GM12878 (cell line): Measurements from ENCODE around the gene TRAP1.

Experiments used
- BRCA1 ChIP-seq: IDR thresholded peaks from 2 replicates; pipeline ENCODE4 v1.6.1; 2011; ENCODE audit warnings: low read depth, low read length, improper control_type of control experiment
- CBX3 ChIP-seq: fragments of 200-600 bp; sonication (generic); IDR thresholded peaks from 2 replicates; pipeline ENCODE4 v1.6.1; 2016; ENCODE audit warnings: low read depth, borderline replicate concordance
- CTCF ChIP-seq, 3 experiments: IDR thresholded peaks in 2 of 3; conservative IDR thresholded peaks in 1 of 3; 2 replicates each; pipeline ENCODE4 v1.5.1; 2011; ENCODE audit warnings: low read depth in 3 of 3, low read length in 3 of 3, mild to moderate bottlenecking in 3 of 3, control low read depth in 2 of 3, moderate library complexity in 2 of 3, inconsistent platforms in 1 of 3, mixed read lengths in 1 of 3; ENCODE audit not compliant: control insufficient read depth in 2 of 3, insufficient read depth in 1 of 3; ENCODE audit errors: extremely low read depth in 1 of 3
- PBX3 ChIP-seq: IDR thresholded peaks from 2 replicates; pipeline ENCODE4 v1.6.1; 2011; ENCODE audit warnings: mild to moderate bottlenecking, low read depth, low read length, moderate library complexity; ENCODE audit not compliant: insufficient replicate concordance
- POLR2AphosphoS5 ChIP-seq: IDR thresholded peaks from 2 replicates; pipeline ENCODE4 v1.6.1; 2011; ENCODE audit warnings: mild to moderate bottlenecking, low read length, inconsistent platforms
- PRDM15 ChIP-seq: fragments of 450-650 bp; formaldehyde crosslinking; IDR thresholded peaks from 2 replicates; pipeline ENCODE4 v1.4.0; 2020; ENCODE audit warnings: mild to moderate bottlenecking, moderate library complexity
- TCF12 ChIP-seq: IDR thresholded peaks from 2 replicates; pipeline ENCODE4 v1.6.1; 2011; ENCODE audit warnings: low read depth, mild to moderate bottlenecking, low read length

- TF ChIP-seq BRCA1 (no peak), PBX3 (no peak), PRDM15 (CRISPR knock-in tag) (no peak), CBX3 (no peak), CTCF (IDR thresholded peaks at IDR 0.05 in 2 of 3, conservative IDR thresholded peaks at IDR 0.05 in 1 of 3; ENCODE audit: control insufficient read depth in 2 of 3, extremely low read depth in 1 of 3, insufficient read depth in 1 of 3, low read depth in 3 of 3, low read length in 3 of 3) (no peak), TCF12 (no peak), POLR2AphosphoS5 (no peak)
These were observed 92.0 kb downstream of the TRAP1 start for GRCh38 chr16:3625331-3625730.
